Duodenal mucosa (tissue), 2 donors: Measurements from ENCODE around the gene YIPF5.

ENCODE experiments used
- H3K27ac ChIP-seq: one replicate; pipeline ENCODE4 v1.7.0; 2013; ENCODE audit warnings: low read depth, low read length
- H3K27me3 ChIP-seq, 2 donors: one replicate each; pipeline ENCODE4 v1.7.0; 2013; ENCODE audit warnings: low read length in 2 of 2, control low read depth in 1 of 2; ENCODE audit not compliant: insufficient read depth in 2 of 2, control insufficient read depth in 1 of 2
- H3K36me3 ChIP-seq, 2 donors: one replicate each; pipeline ENCODE4 v1.7.0; 2013; ENCODE audit warnings: low read length in 2 of 2, control low read depth in 1 of 2; ENCODE audit not compliant: insufficient read depth in 2 of 2, control insufficient read depth in 1 of 2
- H3K4me1 ChIP-seq, 2 donors: one replicate each; pipeline ENCODE4 v1.7.0; 2013; ENCODE audit warnings: low read length in 2 of 2, control low read depth in 1 of 2; ENCODE audit not compliant: insufficient read depth in 2 of 2, control insufficient read depth in 1 of 2
- H3K4me3 ChIP-seq, 2 donors: one replicate each; pipeline ENCODE4 v1.7.0; 2013; ENCODE audit warnings: low read length in 2 of 2, low read depth in 1 of 2
- H3K9ac ChIP-seq, 2 donors: one replicate each; pipeline ENCODE4 v1.7.0; 2013; ENCODE audit warnings: low read length in 2 of 2, low read depth in 1 of 2
- H3K9me3 ChIP-seq, 2 donors: one replicate each; pipeline ENCODE4 v1.7.0; 2013; ENCODE audit warnings: low read length in 2 of 2, control low read depth in 1 of 2; ENCODE audit not compliant: control insufficient read depth in 1 of 2

The YIPF5 gene

DNA sequence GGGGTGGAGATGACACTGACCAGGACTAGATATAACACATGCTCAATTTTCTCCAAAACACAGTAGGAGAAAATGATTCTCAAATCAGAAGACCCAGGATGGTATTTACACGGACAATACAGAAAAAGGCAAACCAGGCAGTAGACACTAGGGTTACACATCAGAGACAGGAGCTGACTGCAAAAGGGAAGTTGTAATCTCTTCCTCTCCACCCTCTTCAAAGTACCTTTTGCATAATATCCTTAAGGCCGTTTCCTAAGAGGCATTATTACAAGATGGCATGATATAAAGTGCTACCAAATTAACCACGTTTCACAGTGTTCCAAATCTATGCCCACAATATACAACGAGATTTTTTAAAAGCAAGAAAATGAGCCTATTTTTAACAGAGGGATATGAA, 39.2 kb downstream of the YIPF5 start:
- no peaks in the 10 kb centered on the region for H3K36me3 ChIP-seq
- no peaks in the 10 kb centered on the region for H3K4me1 ChIP-seq
- H3K9me3 ChIP-seq, result no peaks in the 10 kb centered on the region
- no peak overlapping the region for H3K4me3 ChIP-seq
- H3K9ac ChIP-seq, result no peak overlapping the region
- no peaks in the 10 kb centered on the region for H3K27me3 ChIP-seq
- no peak overlapping the region for H3K27ac ChIP-seq

GRCh38 chr5:144130306-144130705, 40.2 kb downstream of the YIPF5 start:
- Histone ChIP-seq H3K9me3 (no peaks in the 10 kb centered on the region), H3K4me1 (no peaks in the 10 kb centered on the region), H3K27ac (no peak overlapping the region), H3K27me3 (no peaks in the 10 kb centered on the region), H3K4me3 (no peak overlapping the region), H3K36me3 (no peaks in the 10 kb centered on the region), H3K9ac (no peak overlapping the region)

DNA sequence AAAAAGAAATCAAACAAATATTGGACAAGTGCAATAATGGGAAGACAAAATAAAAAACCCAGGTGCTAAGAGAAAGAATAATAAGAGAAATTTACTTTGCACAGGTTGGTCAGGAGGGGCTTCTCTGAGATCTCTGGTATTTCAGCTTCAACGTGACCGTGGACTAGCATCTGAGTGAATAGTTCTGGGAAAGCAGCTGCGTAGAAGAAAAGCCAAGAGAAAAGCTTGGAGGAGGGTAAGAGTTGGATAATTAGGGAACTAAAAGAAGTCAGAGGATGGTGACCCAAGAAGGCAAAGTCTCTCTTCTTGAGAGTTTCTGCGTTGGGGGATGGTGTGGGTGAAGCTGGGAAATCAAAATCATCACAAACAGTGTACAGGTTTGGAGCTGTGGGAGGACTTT, 41.6 kb downstream of the YIPF5 start:
- Histone ChIP-seq H3K36me3 (no peaks in the 10 kb centered on the region), H3K9me3 (no peaks in the 10 kb centered on the region), H3K27me3 (no peaks in the 10 kb centered on the region), H3K27ac (no peak overlapping the region), H3K9ac (no peak overlapping the region), H3K4me1 (no peaks in the 10 kb centered on the region), H3K4me3 (no peak overlapping the region)

- Histone ChIP-seq H3K9me3 (no peaks in the 10 kb centered on the region), H3K4me1 (no peaks in the 10 kb centered on the region), H3K27me3 (no peaks in the 10 kb centered on the region), H3K4me3 (no peak overlapping the region), H3K9ac (no peak overlapping the region), H3K27ac (no peak overlapping the region), H3K36me3 (no peaks in the 10 kb centered on the region)
These were observed 43.8 kb downstream of the YIPF5 start for GRCh38 chr5:144126707-144127106.

GRCh38 chr5:144125163-144125726, 45.2 kb downstream of the YIPF5 start:
- Histone ChIP-seq H3K4me3 (no peak overlapping the region), H3K4me1 (no peaks in the 10 kb centered on the region), H3K9ac (no peak overlapping the region), H3K27ac (no peak overlapping the region), H3K36me3 (no peaks in the 10 kb centered on the region), H3K9me3 (no peaks in the 10 kb centered on the region), H3K27me3 (no peaks in the 10 kb centered on the region)

GRCh38 chr5:144122641-144123040, 47.8 kb downstream of the YIPF5 start:
- Histone ChIP-seq H3K27ac (no peak overlapping the region), H3K4me1 (no peaks in the 10 kb centered on the region), H3K9me3 (no peaks in the 10 kb centered on the region)

GRCh38 chr5:144122081-144122480, 48.4 kb downstream of the YIPF5 start:
- H3K27me3 ChIP-seq, result no peaks in the 10 kb centered on the region
- no peak overlapping the region for H3K27ac ChIP-seq
- no peaks in the 10 kb centered on the region for H3K4me1 ChIP-seq
- H3K4me3 ChIP-seq, result no peak overlapping the region
- no peaks in the 10 kb centered on the region for H3K9me3 ChIP-seq
- H3K9ac ChIP-seq, result no peak overlapping the region
- H3K36me3 ChIP-seq, result no peaks in the 10 kb centered on the region

More at GRCh38 chr5:144122641-144123040, 47.8 kb downstream of the YIPF5 start:
- H3K27me3 ChIP-seq, result no peaks in the 10 kb centered on the region
- no peaks in the 10 kb centered on the region for H3K36me3 ChIP-seq
- no peak overlapping the region for H3K9ac ChIP-seq
- H3K4me3 ChIP-seq, result no peak overlapping the region

- no peaks in the 10 kb centered on the region for H3K4me1 ChIP-seq
- no peak overlapping the region for H3K4me3 ChIP-seq
- no peaks in the 10 kb centered on the region for H3K9me3 ChIP-seq
- H3K36me3 ChIP-seq, result no peaks in the 10 kb centered on the region
- H3K27me3 ChIP-seq, result no peaks in the 10 kb centered on the region
- H3K27ac ChIP-seq, result no peak overlapping the region
- no peak overlapping the region for H3K9ac ChIP-seq
These were observed 48.9 kb downstream of the YIPF5 start for GRCh38 chr5:144121577-144121976.

GRCh38 chr5:144120661-144121180, 49.7 kb downstream of the YIPF5 start:
- no peaks in the 10 kb centered on the region for H3K4me1 ChIP-seq
- no peak overlapping the region for H3K4me3 ChIP-seq
- no peaks in the 10 kb centered on the region for H3K9me3 ChIP-seq
- no peaks in the 10 kb centered on the region for H3K27me3 ChIP-seq
- no peaks in the 10 kb centered on the region for H3K36me3 ChIP-seq
- H3K27ac ChIP-seq, result no peak overlapping the region
- H3K9ac ChIP-seq, result no peak overlapping the region

DNA sequence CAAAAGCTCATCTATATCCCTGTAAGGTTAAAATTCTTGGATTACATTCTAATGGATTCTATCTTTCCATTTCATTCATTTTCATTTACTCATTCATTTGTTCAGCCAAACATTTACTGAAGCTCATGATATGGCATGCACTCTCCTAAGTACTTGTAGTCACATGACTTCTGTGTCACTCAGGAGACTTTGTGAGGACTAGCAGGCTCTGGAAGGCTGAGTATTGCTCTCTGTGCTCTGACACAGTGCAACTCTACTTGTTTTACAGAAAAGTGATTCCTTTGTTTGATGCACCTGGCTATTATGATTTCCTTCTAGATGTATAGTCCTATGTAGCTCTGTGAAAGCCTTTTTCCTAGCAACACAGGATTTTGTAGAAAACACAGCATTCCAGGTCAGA, 53.0 kb downstream of the YIPF5 start:
- Histone ChIP-seq H3K27ac (no peak overlapping the region), H3K27me3 (no peaks in the 10 kb centered on the region), H3K9ac (no peak overlapping the region), H3K36me3 (no peaks in the 10 kb centered on the region), H3K4me1 (no peaks in the 10 kb centered on the region), H3K4me3 (no peak overlapping the region), H3K9me3 (no peaks in the 10 kb centered on the region)

GRCh38 chr5:144114571-144114970, 55.9 kb downstream of the YIPF5 start:
- Histone ChIP-seq H3K36me3 (no peaks in the 10 kb centered on the region), H3K9me3 (no peaks in the 10 kb centered on the region)

More at GRCh38 chr5:144114571-144114970, 55.9 kb downstream of the YIPF5 start:
- Histone ChIP-seq H3K4me1 (no peaks in the 10 kb centered on the region), H3K4me3 (no peak overlapping the region), H3K9ac (no peak overlapping the region), H3K27me3 (no peaks in the 10 kb centered on the region), H3K27ac (no peak overlapping the region)
